NAMALWA (cell line): ENCODE results near the gene FBXL13.
"Not testable (repeated sequence)": the region's sequence is repeated elsewhere in the genome, so short reads cannot be mapped to it uniquely, and the experiment has no call there.

Source experiments
- DNase-seq: peaks from one replicate; pipeline ENCODE4 v3.0.0-alpha.2; 2015; ENCODE audit warnings: low spot score

FBXL13 gene

DNA sequence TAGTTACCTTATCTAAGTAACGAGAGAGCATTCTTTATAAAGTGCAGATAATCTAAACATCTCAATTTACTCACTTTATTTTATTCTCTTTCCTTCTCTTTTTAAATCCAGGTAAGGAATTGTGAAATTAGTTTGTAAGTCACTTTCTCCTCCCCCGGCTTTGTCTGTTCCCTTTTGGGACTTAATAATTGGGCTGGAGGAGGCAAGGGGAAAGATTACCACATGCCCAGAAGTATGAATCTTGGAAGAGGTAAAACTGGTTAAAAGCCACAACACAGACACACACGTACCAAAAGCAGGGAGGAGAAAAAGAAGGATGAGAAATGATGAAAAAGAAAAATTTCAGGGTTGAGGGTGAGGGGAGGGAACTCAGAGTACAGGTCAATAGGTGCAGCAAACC, 225.1 kb downstream of the FBXL13 start:
- DNase-seq = no peak

GRCh38 chr7:102849079-102849478, 225.5 kb downstream of the FBXL13 start:
- DNase-seq = no peak

DNA sequence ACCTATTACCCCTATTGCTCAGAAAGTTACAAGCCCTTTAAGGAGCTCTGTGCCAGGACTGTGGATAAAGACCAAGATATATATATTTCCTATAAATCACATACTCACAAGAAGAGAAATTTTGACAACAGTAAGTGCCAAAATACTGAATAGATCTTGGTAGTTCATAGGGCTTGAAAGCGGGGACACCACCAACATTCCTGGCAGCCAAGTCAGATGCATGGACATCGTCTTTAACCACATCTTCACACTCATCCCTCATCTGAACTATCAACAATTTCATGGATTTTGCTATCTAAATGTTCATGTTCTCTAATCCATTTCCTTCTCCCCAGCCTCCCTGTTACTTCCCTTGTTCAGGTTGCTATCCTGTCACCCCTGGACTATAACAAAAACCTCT, 229.2 kb downstream of the FBXL13 start:
- no peak for DNase-seq

DNA sequence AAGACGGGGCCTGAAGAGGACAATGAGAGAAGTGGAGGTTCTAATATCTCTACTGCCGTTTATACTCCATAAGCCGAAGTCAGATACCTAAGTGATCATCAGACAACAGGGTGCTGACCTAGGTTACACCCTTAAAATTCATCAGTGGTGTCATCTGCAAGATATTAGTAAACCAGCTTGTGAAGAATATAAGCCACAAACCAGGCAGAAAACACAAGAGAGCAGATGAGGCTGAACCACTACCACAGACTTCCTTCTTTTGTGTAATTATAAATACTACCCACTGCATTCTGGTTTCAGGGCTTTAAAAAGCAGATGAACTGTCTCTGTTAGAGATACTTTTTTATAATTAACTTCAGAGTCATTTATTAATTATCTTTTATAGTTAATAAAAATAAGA, 230.7 kb downstream of the FBXL13 start:
- DNase-seq = no peak

GRCh38 chr7:102842284-102842683, 232.3 kb downstream of the FBXL13 start:
- no peak for DNase-seq

DNA sequence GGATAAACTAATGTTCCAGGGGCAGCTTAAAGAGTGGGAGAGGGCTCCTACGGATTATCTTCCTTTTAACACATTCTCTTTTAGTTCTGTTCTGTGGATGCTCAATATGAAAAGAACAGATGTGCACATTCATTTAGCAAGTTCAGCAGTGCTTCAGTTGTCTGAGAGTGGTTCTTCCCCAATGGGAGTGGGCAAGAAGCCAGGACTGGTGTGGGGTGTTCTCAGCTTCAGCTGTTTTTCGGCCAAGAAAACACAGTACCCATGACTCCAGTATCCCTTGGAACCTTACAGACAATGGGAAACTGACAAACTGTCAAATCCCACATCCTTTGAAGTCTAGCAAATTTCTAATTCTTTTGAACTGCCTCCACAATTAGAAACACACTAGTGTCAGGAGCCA, 233.3 kb downstream of the FBXL13 start:
- DNase-seq = no peak

- no peak for DNase-seq
Measured at GRCh38 chr7:102840404-102840803, 234.2 kb downstream of the FBXL13 start.

GRCh38 chr7:102838572-102839101, 236.0 kb downstream of the FBXL13 start:
- not testable (repeated sequence) for DNase-seq

GRCh38 chr7:102837802-102838201, 236.8 kb downstream of the FBXL13 start:
- no peak for DNase-seq

DNA sequence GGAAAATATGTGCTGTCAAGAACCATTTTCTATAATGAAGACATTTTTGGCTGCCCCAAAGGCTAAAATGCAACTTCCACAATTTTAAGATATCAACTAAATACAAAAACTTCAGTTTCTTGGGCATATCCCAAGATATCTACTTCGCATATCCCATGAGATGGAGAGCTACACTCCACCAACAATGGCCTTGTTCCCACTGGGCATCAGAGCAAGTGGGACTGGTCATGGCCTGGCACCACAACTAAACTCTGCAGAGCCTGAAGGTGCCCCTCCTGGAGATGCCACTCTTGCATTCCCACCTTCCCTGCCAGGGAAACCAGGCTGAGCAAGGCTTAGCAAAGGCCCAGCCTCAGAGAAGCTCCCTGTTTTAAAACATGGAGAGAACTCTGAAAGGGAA, 237.6 kb downstream of the FBXL13 start:
- no peak for DNase-seq

DNA sequence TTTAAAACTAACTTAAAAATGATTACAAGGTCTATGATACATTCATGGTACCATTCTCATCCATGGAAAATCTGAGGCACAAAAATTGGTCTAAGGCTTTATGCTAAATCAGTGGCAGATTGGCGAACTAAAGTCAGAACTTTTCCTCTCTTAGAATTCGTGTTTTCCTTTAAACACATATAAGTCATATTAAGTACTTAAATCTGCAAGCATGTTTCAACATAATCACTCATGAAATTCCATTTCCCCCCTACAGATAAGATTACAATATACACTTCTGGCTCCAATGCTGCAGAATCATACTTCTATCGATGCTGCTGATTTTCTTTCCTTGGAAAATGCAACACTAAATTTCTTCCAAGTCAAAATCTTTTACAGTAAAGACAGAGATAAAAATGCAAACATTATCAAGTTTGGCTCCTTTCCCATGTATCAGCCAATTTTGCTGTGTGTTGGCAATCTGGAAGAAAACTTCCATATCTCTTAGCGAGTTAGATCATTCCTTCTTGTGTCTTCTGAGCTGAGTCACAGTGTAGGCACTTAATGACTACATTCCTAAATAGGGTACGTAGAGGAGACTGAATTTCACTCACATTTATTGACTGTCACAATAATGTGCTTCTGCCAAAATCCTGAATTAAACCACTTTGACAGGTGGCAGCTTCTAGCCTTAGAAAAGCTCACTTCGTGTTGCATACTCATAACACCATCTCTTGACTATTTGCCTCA, 238.2 kb downstream of the FBXL13 start:
- DNase-seq = no peak

DNA sequence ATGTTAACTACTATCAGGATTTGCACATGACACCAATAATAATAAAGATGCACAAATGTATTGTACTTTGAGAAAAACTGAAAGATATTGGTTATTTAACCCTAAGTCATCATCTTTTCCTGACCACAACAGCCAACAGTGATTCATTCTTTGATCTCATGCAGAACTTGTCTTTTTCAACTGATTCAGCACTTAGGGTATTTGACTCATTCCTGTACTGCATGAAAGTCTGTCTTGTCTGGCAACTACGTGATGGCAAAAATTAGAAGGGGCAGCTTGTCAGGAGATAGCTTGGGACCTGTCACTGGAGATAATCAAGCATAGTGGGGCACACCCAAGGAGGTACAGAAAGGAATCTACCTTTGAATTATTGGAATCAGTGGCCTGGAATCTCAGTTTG, 239.6 kb downstream of the FBXL13 start:
- DNase-seq = no peak

GRCh38 chr7:102834466-102834865, 240.1 kb downstream of the FBXL13 start:
- DNase-seq = no peak

GRCh38 chr7:102833343-102833742, 241.3 kb downstream of the FBXL13 start:
- DNase-seq = no peak

- no peak for DNase-seq
Measured at GRCh38 chr7:102832674-102833073, 241.9 kb downstream of the FBXL13 start.

DNA sequence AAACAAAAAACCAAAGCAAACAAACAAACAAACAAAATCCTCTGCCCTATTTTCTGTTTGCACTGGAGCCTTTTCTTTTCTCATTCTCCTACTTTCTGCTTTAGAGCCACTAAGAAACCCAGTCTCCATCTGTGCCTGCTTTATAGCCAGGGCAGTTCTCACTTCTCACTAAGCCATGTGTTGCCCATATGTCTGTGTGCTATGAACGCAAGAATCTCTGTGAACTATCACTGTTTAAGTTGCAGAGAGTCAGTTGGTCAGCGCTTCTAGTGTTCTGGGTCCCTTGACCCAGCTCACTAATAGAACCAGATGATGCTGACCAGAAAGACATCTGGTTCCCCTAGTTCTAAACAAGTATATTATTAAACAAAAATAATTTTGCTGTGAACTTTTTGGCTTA, 244.4 kb downstream of the FBXL13 start:
- DNase-seq = no peak

GRCh38 chr7:102829075-102829474, 245.5 kb downstream of the FBXL13 start:
- DNase-seq = no peak

DNA sequence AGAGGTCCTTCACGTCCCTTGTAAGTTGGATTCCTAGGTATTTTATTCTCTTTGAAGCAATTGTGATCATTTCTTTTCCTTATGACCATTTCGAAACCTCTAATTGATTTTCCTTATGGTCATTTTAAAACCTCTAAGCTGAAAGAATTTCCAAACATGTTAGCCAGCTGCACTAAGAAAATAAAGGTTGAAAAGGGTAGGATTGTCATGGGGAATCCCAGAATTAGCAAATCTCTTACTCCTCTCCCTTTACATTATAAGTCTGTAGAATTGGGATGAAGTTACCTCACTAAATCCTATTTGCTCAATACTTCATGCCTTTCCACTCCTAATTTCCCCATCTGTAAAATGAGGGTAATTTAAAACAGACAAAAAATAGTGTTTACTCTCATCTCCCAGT, 246.3 kb downstream of the FBXL13 start:
- no peak for DNase-seq

DNA sequence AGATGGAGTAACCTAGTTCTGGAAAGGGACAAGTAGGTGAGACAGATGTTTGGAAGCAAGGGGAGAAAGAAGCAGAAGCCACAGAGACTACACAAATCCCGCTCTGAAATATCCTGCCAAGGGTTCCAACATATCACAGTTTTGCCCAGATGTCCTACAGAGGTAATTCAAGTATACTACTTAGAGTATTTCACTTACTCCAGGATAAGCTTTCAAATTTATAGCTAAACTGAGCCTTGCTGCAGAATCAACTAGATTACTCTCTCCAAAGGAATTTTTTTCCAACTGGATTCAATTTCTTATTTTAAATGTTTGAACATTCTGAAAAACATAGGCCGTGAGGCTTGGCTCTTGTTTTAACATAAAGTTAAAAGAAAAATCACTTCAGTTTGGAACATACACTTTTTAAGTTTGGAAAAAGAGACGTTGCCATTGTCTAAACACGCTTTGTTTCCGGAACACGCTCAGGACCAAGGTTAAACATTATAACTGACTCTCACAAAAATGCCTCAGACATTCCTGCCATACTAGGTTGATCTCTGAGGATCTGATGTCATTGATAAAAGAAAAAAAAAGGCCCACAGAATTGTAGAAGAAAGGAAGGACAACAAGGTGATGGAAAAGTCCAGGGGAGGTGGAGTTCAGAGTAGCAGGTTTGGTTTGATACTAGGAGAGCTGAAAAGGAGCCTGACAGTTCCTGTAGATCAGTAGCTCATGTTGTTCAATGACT, 251.0 kb downstream of the FBXL13 start:
- DNase-seq = no peak

DNA sequence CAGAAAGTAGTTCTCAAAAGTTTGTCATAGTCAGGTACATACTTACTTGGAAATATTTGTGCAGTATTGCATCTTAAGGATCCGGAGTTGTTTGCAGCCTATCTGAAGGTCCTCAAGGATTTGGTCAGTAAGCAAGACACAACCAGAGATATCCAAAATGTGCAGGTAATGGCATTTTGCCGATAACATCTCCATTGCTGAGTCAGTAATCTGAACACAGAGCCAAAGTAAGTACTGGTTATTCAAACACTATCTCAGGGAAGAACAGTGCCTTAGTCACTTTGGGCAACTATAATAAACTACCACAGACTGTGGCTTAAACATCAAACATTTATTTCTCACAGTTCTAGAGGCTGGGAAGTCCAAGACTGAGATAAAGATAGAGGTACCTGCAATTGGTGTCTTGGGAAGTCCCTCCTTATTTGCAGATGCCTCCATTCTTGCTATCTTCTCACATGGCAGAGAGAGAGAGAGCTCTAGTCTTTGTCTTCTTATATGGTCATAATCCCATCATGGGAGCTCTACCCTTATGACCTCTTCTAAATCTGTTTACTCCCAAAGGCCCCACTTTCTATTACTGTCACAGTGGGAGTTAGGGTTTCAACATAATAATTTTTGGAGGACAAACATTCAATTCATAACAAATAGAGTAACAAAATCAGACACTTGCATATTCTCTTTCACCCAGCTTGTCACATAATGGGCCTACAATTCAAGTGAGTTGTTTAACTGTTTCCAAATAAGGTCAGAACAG, 252.4 kb downstream of the FBXL13 start:
- DNase-seq = no peak

GRCh38 chr7:102819151-102819550, 255.4 kb downstream of the FBXL13 start:
- DNase-seq = no peak

- DNase-seq = no peak
Measured at GRCh38 chr7:102817616-102818573, 256.7 kb downstream of the FBXL13 start.
